Gastroesophageal sphincter (tissue), 4 donors: ENCODE measurements around the gene MCUR1. TPM values are rescaled to one million over a fixed set of nuclear protein-coding genes. Genes with fewer than 3 reads are reported as not detected.

Experiments
- ATAC-seq: fragments of 150-250 bp; one replicate; pipeline ENCODE4 v1.9.1; 2016; ENCODE audit warnings: mild to moderate bottlenecking, moderate library complexity
- H3K27ac ChIP-seq, 4 donors: fragments of 200-600 bp; sonication (generic) in 3 of 4; 1 replicate in 3 of 4; 2 replicates in 1 of 4; pipeline ENCODE4 v1.5.1; 2016 to 2019
- H3K27me3 ChIP-seq: fragments of 200-600 bp; sonication (generic); one replicate; pipeline ENCODE4 v1.5.1; 2019
- H3K36me3 ChIP-seq, 2 donors: fragments of 200-600 bp; sonication (generic); one replicate each; pipeline ENCODE4 v1.5.1; 2019; ENCODE audit warnings: control low read depth in 1 of 2
- H3K4me1 ChIP-seq, 3 donors: fragments of 200-600 bp; sonication (generic); 1 replicate in 2 of 3; 2 replicates in 1 of 3; pipeline ENCODE4 v1.5.1; 2016 to 2019; ENCODE audit warnings: control low read depth in 2 of 3
- H3K4me3 ChIP-seq, 2 donors: fragments of 200-600 bp; sonication (generic); one replicate each; pipeline ENCODE4 v1.5.1; 2019; ENCODE audit warnings: mild to moderate bottlenecking in 1 of 2, moderate library complexity in 1 of 2
- H3K9me3 ChIP-seq, 3 donors: fragments of 200-600 bp; sonication (generic); one replicate each; pipeline ENCODE4 v1.5.1; 2017 to 2019; ENCODE audit warnings: control low read depth in 2 of 3
- CTCF ChIP-seq, 4 experiments: fragments of 200-600 bp in 2 of 4; fragments of 450-650 bp in 2 of 4; sonication (generic) in 1 of 4; IDR thresholded peaks; one replicate each; pipeline ENCODE4 v1.5.1; 2017 to 2019; ENCODE audit warnings: antibody characterized with exemption in 4 of 4, mild to moderate bottlenecking in 2 of 4, moderate library complexity in 2 of 4
- EP300 ChIP-seq: sonication (generic); formaldehyde crosslinking; IDR thresholded peaks from one replicate; pipeline ENCODE4 v1.6.1; 2017; ENCODE audit warnings: antibody characterized with exemption, mild to moderate bottlenecking
- POLR2A ChIP-seq, 2 donors: fragments of 450-650 bp; IDR thresholded peaks; one replicate each; pipeline ENCODE4 v1.6.1; 2017; ENCODE audit warnings: antibody characterized with exemption in 2 of 2, mild to moderate bottlenecking in 2 of 2, moderate library complexity in 1 of 2
- POLR2AphosphoS5 ChIP-seq: sonication (generic); formaldehyde crosslinking; IDR thresholded peaks from one replicate; pipeline ENCODE4 v1.6.1; 2017; ENCODE audit warnings: antibody characterized with exemption
- WGBS, 2 donors: methylation state at CpG; one replicate each; pipeline ENCODE4 v1.1.5; 2018; ENCODE audit warnings: low coverage in 1 of 2; 5-methylcytosine and 5-hydroxymethylcytosine counted together
- total RNA-seq, 4 donors: library from RNA; depleted of rRNA; stranded (reverse); fragments of >200 nt; gene quantifications; one replicate each; pipeline ENCODE4 v1.1.0, GENCODE V29; 2016

MCUR1 gene
- total RNA-seq, 4 donors from 2014 or later: 8.5 to 18.6 (median 11.9) TPM

DNA sequence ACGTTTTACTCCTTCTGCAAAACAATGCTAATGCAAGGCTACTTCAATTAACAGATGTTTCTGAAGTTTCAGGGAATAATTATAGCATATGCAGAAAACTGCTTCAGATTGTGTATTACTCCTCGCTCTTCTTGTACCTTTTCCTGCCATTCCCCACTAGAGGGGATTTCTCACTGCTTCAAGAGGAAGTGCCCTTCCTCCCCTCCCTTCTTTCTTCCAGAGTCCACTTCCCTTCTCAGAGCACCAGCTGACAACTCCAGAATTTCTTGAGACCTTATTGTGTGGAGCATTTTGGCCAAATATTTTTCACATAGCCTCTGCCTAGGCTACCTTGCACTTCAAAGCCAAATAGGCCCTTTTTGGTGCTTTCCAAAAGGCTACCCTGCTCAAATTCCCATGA is 12.7 kb upstream of the MCUR1 start:
- Histone ChIP-seq H3K4me3 (no peak overlapping the region), H3K27ac (no peak overlapping the region), H3K36me3 (no peaks in the 10 kb centered on the region), H3K4me1 (no peaks in the 10 kb centered on the region), H3K9me3 (no peaks in the 10 kb centered on the region), H3K27me3 (no peaks in the 10 kb centered on the region)
- 83 to 84% methylated on average over 2 of the region's 2 CpGs for WGBS, 2 donors
- no peak for TF ChIP-seq POLR2A (IDR thresholded peaks at IDR 0.05)
- ATAC-seq: no peak

DNA sequence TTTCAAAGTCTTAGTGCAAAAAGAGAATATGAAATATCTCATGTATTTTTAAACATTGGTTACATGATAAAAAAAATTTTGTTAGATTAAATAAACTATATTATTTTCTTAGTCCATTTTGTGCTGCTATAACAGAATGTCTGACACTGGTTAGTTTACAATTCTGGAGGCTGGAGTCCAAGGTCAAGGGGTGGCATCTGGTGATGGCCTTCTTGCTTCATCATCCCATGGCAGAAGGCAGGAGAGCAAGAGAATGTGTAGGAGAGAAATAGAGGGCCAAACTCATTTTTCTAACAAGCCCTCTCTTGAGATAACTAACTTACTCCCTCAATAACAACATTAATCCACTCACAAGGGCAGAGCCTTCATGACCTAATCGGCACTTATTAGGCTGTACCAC is 11.5 kb upstream of the MCUR1 start:
- Histone ChIP-seq H3K27me3 (no peaks in the 10 kb centered on the region), H3K9me3 (no peaks in the 10 kb centered on the region), H3K27ac (no peak overlapping the region), H3K36me3 (no peaks in the 10 kb centered on the region), H3K4me3 (no peak overlapping the region), H3K4me1 (no peaks in the 10 kb centered on the region)
- ATAC-seq: no peak
- TF ChIP-seq EP300 (no peak), CTCF (IDR thresholded peaks at IDR 0.05) (no peak), POLR2AphosphoS5 (no peak)
- 85 to 92% methylated on average over 1 of the region's 1 CpG for whole genome bisulfite sequencing, 2 donors

DNA sequence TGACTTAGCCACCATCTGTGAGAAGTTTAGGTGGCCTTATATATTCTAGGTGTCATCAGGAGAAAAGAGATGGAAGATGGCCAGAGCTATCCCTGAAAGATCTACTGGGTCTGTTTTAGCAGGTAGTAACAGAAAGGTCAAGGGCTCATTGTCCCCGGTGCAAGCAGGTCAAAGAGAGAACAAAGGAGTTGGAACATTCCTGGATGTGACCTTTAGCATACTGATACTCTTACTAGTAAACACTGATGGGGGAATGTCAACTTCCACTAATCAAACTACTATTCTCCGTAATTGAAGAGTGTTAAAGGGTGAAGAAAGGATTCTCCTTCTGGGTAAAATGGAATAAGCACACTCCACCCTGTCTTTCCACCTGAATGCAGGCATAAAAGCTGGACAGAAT is 4.0 kb upstream of the MCUR1 start:
- no peaks in the 10 kb centered on the region for H3K27me3 ChIP-seq
- 83 to 88% methylated on average over 2 of the region's 2 CpGs for WGBS, 2 donors
- H3K27ac ChIP-seq: no peak overlapping the region
- H3K4me3 ChIP-seq: no peak overlapping the region
- H3K4me1 ChIP-seq: peaks cover 0 to 12% (median 0%) of the 10 kb centered on the region in 3 donors
- H3K36me3 ChIP-seq: no peaks in the 10 kb centered on the region
- no peak for ATAC-seq
- no peaks in the 10 kb centered on the region for H3K9me3 ChIP-seq
- TF ChIP-seq POLR2A (IDR thresholded peaks at IDR 0.05): no peak
- TF ChIP-seq CTCF (IDR thresholded peaks at IDR 0.05): no peak
- no peak for TF ChIP-seq EP300
- no peak for TF ChIP-seq POLR2AphosphoS5

GRCh38 chr6:13814938-13815575 is 700 bp upstream of the MCUR1 start:
- H3K9me3 ChIP-seq: no peaks in the 10 kb centered on the region
- peaks cover 2 to 44% (median 9%) of the 10 kb centered on the region in 3 donors for H3K4me1 ChIP-seq
- no peaks in the 10 kb centered on the region for H3K27me3 ChIP-seq
- 37 to 40% methylated on average over 8 of the region's 8 CpGs for WGBS, 2 donors
- peak overlapping the region; percentile 64 to 98 (median 96) for H3K27ac ChIP-seq
- H3K4me3 ChIP-seq: peak overlapping the region; percentile 77 to 97
- no peaks in the 10 kb centered on the region for H3K36me3 ChIP-seq
- TF ChIP-seq POLR2A (IDR thresholded peaks at IDR 0.05) (no peak), EP300 (no peak), CTCF (IDR thresholded peaks at IDR 0.05) (no peak), POLR2AphosphoS5 (no peak)
- no peak for ATAC-seq

DNA sequence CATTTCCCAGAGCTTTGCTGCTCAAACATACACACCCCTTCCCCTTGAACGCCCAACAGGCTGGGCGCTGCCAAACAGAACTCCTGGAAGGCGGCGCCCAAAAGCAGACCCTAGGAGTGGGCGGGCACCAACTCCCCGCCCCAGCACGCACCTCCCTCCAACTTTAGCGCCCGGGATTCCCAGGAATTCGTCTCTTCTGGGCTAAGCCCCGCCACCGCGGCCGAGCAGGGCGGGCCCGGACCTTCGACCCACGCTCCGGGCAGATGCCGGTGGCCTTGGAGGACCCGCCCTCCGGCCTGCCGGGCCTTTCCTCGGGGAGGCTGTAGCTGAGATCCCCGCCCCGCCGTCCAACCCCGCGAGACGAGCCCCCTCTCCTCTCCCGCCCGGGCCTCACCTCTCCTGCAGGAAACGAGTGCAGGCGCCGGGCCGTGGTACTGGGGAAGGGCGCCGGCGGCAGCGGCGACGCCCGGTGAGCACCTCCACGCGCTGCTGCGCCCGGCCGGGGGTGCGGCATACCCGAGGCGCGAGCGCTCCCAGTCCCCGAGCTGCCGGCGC is 659 bp downstream of the MCUR1 start:
- TF ChIP-seq POLR2AphosphoS5: no peak
- no peak for TF ChIP-seq EP300
- TF ChIP-seq POLR2A (IDR thresholded peaks at IDR 0.05): no peak
- TF ChIP-seq CTCF (IDR thresholded peaks at IDR 0.05): no peak
- peak; percentile 41 for ATAC-seq
- H3K27ac ChIP-seq: peak overlapping the region; percentile 64 to 98 (median 96)
- no peaks in the 10 kb centered on the region for H3K9me3 ChIP-seq
- peaks cover 2 to 44% (median 9%) of the 10 kb centered on the region in 3 donors for H3K4me1 ChIP-seq
- WGBS, 2 donors: 0% methylated on average over 1 to 2 of the region's 56 CpGs
- peaks cover 0 to 2% of the 10 kb centered on the region in 2 donors for H3K36me3 ChIP-seq
- no peaks in the 10 kb centered on the region for H3K27me3 ChIP-seq
- H3K4me3 ChIP-seq: peak overlapping the region; percentile 77 to 97
